Activated CD8-positive, alpha-beta memory T cell treated with anti-CD3 and anti-CD28 coated beads, Interleukin-2, amount 50 U/mL, for 24 hours (primary cell): ENCODE data around the gene RAB11FIP5.
"Not testable (repeated sequence)": the region's sequence is repeated elsewhere in the genome, so short reads cannot be mapped to it uniquely, and the experiment has no call there.

Experiments
- DNase-seq: peaks from one replicate; pipeline ENCODE4 v3.0.0-alpha.2; 2020; ENCODE audit errors: extremely low read depth

The RAB11FIP5 gene, protein sequence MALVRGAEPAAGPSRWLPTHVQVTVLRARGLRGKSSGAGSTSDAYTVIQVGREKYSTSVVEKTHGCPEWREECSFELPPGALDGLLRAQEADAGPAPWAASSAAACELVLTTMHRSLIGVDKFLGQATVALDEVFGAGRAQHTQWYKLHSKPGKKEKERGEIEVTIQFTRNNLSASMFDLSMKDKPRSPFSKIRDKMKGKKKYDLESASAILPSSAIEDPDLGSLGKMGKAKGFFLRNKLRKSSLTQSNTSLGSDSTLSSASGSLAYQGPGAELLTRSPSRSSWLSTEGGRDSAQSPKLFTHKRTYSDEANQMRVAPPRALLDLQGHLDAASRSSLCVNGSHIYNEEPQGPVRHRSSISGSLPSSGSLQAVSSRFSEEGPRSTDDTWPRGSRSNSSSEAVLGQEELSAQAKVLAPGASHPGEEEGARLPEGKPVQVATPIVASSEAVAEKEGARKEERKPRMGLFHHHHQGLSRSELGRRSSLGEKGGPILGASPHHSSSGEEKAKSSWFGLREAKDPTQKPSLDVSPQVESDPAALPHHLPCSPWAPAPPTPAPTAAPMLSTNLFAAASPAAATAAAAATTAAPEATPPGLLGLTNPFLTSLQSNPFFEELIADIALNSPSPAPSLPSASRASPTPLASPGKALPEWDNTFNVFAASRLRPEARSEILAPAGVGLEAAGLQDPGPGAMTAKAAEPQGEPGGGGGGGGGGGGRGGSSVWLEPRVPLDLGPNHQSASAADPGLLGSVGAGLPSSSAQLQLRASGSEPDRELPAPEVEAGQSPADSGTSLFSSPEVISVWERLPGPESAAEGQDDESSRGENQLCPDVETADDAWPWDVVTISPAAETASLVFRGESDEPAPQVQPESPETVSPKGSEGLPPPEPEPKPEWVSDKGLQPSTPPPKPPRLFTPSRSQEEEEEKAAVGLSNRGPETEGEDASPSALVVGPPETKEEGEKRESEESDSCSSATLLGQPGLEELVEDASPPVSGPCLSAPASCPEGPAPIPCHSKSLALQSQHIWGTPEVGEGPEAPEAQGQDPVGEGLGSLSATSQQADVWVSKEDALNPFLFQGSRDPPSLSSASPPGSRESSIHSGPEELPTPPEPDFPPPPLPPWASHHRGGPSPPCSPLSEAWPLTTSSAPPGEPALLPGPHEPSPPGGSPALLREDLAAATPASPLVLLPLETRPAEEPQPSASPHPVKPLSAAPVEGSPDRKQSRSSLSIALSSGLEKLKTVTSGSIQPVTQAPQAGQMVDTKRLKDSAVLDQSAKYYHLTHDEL (N-terminal part only)

DNA sequence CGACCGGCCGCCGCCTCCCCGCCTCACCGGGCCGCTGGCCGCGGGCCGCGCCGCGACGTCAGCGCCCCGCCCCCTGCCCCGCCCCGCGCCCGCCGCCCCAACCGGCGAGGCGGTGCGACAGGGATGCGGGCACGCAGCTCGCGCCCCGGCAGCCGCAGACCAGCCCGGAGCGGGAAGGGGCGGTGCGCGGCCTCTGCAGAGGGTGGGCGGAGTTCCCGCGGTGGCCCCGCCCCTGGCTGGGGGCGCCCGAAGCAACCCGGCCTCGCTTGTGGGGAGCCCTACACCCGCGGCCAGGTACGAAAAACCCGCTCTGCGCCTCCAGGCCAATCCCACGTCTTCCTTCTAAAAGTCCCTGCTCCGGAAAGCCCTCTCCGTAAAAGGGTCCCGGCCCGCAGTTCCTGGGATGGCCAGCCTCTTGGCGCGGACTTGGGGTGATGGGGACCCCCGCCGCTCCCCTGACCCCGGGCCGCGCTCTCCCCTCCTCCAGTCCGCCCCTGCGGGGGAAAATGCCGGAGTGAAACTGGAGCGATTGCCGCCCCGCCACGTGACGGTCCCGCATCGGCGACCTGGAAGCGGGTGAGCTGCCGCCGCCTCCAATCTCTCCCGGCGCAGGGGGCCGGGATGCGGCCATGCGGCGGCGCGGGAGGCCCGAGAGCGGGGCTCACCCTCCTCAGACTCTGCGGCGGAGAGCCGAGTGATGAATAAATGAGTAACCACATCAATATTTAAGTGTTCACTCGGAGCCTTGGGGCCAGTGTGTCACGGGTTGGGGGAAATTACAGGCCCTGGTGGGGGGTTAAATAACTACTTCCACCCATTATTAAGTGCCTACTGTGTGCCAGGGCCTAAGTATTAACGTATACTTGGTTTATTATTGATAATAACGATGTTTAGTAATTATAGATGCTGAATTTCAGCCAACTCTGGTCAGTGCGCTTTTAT is at the start of gene RAB11FIP5:
Gene RAB11FIP5 (minus strand): TSS at position 36 of the 942 bp plus-strand sequence. CDS start 171 bp downstream, outside the sequence.
- DNase-seq: no peak

DNA sequence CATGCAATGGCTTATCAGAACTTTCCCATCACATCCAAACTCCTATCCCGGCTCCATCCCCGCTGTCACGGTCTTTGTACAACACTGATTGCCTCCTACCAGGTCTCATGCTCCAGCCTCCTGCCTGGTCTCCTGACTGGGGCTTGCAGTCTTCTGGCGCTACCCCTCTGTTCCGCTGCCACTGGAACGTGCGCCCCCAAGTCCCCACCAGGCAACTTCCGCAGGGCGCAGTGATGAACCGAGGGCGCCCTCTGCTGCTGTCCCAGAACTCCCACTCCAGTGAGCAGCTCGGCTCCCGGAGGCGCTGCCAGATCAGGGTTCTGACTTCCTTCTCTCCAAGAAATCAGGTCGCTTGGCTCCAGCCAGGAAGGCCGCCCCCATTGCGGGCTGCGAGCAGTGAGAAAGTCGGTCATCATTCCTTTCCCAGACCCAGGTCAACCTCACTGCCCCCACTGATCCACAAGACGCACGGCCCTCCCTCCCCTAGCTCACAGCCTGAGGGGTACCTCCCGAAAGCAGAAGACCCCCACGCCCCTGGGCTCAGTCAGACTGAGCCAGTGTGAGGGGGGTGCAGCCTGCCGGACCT is 43.9 kb upstream of the RAB11FIP5 start:
- DNase-seq: no peak

DNA sequence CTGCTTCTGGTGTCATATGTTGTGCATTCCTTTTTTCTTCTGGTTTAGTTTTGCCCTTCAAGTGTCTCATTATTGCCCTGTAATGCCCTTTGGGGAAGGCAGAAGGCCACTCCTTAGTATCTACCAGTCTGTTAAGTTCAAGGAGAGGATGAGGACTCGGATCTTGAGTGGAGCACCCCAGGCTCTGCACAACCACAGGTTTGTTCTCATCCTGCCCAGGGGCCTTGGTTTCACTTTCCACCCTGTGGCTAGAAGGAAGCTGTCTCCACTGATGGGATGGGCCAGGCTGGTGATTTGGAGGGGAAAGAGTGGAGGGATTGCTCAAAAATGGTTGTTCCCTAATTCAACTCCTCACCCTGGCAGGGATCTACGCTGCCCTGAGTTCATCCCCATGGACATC is 30.2 kb upstream of the RAB11FIP5 start:
- no peak for DNase-seq

DNA sequence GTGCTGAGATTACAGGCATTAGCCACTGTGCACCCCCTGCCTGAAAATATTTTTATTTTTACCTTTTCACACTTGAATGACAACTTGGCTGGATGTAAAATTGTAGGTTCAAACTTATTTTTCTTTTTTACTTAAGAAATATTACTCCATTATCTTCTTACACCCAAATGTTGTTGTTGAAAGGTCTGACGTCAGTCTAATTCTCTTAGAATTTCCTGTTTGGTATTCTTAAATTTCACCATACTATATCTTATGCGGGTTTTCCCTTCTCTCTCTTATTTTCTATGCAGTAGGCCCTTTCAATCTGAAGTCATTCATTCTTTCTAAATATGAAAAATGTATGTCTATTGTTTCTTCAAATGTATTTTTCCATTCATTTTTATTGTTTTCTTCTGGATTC is 29.1 kb upstream of the RAB11FIP5 start:
- DNase-seq: no peak

DNA sequence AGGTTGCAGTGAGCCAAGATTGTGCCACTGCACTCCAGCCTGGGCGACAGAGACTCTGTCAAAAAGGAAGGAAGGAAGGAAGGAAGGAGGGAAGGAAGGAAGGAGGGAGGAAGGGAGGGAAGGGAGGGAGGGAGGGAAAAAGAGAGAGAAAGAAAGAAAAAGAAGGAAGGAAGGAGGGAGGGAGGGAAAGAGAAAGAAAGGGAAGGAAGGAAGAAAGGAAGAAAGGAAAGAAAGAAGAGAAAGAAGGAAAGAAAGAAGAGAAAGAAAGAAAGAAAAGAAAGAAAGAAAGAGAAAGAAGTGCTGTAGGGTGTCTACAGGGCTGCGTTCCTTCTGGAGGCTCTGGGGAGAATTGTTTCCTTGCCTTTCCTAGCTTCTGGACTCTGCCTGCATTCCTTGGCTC is 22.5 kb upstream of the RAB11FIP5 start:
- no peak for DNase-seq

DNA sequence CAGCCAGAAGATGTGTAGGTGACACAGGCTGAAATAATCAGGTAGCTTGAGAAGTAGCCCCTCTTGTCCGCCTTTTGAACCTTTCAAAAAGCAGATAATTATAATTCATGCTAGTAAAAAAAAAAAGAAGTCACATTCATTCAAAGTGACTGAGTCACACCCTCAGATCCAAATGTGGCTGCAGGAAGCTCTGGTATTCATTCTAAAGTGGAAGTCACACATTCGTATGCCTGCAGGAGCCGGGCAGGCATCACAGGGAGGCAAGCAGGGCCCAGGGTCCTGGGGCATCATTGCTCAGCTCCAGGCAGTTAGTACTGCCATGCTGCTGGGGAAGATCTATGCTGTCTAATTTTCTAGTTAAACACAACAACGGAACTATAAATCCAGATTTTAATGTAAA is 21.7 kb upstream of the RAB11FIP5 start:
- DNase-seq: no peak

DNA sequence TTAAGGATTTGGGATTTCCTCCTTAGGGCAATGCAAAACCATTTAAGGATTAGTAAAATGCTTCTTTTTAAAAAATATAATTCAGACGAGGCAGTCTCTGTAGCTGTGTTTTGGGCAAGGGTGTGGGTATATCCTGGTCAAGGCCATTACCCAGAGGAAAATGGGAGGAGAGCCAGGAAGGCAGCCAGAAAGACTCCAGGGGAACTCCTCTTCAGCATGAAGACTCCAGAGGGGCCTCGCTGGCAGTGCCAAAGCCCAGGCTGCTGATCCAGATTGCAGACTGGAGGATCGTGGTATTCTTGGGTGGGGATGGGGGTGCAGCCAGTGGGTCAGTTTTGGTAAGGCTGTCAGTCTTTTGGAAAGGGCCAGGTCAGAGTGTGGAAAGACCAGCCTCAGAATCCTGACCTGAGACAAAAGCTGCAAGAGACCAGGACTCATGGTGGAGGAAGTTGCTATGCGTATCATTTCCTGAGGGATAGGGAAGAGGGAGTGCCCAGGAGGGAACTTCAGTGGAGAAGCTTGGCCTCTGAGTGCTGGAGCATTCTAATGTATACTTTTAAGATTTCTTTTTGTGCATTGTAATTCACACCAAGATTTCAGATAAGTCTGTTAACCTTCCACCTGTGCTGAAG is 20.9 kb upstream of the RAB11FIP5 start:
- DNase-seq: no peak

DNA sequence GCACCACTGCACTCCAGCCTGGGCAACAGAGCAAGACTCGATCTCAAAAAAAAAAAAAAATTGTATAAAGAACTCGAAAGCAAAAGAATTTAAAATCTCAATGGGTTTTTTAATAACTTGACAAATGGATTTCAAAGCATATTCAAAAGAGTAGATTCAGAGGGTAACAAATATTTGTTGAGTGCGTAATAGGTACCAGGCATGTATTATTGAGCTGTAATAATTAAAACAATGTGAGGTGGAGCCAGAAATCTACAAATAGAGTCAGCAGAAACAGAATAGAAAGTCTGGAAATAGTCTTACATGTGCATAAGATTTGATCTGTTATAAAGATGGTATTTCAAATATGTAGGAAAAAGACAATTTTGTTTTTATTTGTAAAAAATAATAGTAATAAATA is 19.1 kb upstream of the RAB11FIP5 start:
- DNase-seq: no peak

DNA sequence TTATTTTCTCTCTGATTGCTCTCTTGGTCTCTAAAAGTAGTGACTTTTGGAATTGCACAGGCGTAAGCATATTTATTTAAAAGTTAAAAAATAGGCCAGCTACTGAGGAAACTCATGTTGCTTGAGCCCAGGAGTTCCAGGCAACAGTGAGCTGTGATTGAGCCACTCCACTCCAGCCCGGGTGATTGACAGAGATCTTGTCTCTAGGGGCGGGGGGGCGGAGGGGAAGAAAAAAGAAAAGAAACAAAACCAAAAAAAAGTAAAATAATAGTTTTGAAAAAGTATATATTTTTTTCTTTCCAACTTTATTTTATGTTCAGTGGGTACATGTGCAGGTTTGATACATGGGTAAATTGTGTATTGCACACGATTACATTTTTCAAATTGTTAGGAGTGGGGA is 18.0 kb upstream of the RAB11FIP5 start:
- DNase-seq: no peak

DNA sequence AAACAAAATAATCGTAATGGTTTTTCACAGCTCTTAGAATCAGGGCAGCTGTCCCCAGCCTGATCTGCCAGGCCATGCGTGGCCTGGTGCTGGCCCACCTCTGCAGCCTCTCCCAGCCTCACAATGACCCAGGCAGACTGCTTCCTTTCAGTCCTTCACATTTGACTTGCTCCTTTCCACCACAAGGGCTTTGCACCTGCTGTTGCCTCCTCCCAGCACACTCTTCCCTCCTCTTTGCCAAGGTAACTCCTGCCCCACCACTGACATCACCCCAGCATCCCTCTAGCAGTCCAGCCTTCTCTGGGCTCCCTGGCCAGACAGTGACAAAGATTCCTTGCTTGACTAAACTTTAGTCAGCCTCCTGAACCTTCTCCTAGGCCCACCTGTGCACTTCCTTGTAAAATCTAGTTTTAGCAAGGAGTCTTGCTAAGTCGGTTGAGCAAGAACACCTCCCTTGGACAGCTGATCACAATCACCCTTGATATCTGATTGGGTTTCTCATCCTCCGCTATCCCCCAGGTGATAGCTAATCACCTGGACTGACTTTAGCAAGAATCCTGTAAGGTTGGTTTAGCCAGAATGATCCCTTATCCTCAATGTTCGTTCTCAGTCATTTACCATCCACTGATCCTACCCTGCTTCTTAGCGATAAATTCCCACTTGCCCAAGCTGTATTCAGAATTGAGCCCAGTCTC is 16.2 kb upstream of the RAB11FIP5 start:
- DNase-seq: no peak

DNA sequence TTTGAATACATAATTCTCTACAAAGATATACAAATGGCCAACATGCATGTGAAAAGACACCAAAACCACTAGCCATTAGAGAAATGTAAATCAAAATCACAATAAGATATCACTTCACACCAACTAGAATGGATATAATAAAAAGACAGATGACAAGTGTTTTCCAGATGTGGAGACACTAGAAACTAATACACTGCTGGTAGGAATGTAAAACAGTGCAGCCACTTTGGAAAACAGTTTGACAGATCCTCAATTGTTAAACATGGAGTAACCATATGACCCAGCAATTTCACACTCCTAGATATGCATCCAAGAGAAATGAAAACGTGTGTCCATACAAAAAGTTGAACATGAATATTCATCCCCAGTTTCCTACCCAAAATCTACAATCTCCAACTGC is 9.8 kb upstream of the RAB11FIP5 start:
- DNase-seq: no peak

DNA sequence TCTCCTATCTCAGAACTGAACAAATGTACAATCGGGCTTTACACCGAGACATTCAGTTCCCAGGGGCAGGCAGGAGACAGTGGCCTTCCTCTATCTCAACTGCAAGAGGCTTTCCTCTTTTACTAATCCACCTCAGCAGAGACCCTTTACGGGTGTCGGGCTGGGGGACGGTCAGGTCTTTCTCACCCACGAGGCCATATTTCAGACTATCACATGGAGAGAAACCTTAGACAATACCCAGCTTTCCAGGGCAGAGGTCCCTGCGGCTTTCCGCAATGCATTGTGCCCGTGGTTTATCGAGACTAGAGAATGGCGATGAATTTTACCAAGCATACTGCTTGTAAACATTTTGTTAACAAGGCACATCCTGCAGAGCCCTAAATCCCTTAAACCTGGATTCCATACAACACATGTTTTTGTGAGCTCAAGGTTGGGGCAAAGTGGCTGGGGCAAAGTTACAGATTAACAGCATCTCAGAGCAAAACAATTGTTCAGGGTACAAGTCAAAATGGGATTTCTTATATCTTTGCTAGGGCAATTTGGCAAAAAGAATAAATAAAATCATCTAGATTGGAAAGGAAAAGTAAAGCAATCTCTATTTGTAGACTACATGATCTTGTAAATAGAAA is 7.0 kb upstream of the RAB11FIP5 start:
- not testable (repeated sequence) for DNase-seq

DNA sequence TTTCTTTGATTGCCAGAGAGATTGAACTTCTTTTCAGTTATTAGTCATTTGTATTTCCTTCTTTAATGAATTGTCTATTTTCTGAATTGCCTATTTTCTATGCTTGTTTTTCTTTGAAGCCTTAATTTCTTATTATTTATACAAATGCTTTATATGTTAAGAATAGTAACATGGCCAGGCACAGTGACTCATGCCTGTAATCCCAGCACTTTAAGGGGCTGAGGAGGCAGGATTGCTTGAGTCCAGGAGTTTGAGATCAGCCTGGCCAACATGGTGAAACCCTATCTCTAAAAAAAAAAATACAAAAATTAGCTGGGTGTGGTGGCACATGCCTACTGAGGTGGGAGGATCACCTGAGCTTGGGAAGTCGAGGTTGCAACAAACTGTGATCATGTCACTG is 4.7 kb upstream of the RAB11FIP5 start:
- no peak for DNase-seq

DNA sequence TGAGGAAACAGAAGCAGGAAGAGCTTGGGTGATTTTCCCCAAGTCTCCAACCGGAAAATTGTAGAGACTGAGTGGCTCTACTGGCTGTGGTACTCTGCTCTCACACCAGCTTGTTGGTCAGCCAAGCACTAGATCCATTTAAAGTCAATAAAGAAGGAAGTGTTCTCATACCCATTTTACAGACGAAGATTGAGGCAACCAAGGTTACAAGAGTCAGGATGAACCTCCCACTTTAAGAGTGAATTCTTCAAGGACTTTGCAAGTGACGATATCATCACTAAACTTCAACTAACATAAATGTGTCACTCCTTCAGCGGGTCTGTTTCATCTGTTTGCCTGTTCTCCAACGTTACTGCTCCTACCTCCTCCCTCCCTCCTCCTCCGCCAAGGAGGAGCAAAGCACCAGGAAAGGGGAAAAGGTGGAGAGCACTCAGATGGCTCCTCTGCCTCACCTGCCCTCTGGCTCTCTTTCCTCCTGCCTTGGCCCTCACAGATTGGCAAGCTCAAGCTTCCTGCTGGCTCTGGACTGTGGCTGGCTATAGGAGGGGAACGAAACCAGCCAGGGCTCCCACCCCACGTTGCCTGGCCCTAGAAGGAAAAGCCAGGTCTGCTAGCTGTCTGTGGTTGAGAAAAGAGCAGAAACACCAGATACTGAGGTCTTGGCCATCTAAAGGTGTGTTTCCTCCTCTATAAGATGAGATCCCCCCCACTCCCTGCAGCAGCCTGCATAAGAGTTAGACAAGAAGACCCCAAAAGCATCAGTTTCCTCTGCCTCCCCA is 3.6 kb upstream of the RAB11FIP5 start:
- DNase-seq: no peak

DNA sequence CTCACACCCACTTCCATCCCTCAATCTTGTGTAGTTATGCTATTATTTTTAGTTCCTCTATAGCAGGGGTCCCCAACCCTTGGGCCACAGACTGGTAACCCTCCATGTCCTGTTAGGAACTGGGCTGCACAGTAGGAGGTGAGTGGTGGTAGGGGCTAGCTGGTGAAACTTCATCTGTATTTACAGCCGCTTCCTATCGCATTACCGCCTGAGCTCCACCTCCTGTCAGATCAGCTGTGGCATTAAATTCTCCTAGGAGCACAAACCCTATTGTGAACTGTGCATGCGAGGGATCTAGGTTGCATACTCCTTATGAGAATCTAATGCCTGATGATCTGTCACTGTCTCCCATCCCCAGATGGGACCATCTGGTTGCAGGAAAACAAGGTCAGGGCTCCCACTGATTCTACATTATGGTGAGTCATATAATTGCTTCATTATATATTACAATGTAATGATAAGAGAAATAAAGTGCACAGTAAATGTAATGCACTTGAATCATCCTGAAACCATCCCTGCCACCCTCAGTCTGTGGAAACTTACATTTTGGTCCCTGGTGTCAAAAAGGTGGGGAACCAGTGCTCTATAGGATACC is 1.6 kb upstream of the RAB11FIP5 start:
- no peak for DNase-seq

DNA sequence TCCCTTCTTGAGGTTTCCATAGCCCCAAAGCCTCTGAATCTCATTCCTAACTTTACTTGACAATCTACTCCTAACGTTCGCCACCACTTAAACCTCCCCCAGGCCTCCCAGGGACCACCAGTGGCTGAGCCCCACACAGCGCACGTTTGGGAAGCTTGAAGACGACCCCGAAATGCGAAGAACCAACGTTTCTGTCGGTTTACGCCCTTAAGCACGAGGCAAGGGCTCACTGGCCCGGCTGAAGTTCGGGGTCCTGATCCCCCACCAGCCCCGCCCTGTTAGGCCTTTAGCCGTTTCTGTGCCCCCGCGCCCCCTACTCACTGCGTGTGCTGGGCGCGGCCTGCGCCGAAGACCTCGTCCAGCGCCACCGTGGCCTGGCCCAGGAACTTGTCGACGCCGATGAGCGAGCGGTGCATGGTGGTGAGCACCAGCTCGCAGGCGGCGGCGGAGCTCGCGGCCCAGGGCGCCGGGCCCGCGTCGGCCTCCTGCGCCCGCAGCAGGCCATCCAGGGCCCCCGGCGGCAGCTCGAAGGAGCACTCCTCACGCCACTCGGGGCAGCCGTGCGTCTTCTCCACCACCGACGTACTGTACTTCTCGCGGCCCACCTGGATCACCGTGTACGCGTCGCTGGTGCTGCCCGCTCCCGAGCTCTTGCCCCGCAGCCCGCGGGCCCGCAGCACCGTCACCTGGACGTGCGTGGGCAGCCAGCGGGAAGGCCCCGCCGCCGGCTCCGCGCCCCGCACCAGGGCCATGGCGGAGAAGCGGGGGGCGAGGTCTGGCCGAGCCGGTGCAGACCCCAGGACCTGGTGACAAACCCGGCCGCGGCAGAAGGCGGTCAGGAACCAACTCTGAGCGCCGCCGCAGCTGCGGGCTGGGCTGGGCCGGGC is 479 bp downstream of the RAB11FIP5 start:
- DNase-seq: no peak
